Neural progenitor cell (in vitro differentiated cells): ENCODE data around the gene ANKMY1.

Source experiments
- EZH2 ChIP-seq: fragments of 200-600 bp; sonication (generic); IDR thresholded peaks from 2 replicates; pipeline ENCODE4 v1.6.1; 2017; ENCODE audit warnings: antibody characterized with exemption, mild to moderate bottlenecking, moderate library complexity
- EZH2phosphoT487 ChIP-seq: fragments of 200-600 bp; sonication (generic); IDR thresholded peaks from 2 replicates; pipeline ENCODE4 v1.6.1; 2017; ENCODE audit warnings: antibody characterized with exemption
- TF ChIP-seq, protein P1 (sequence below): fragments of 200-600 bp; sonication (generic); IDR thresholded peaks from 2 replicates; pipeline ENCODE4 v1.5.1; 2017; ENCODE audit warnings: antibody characterized with exemption, mild to moderate bottlenecking

DNA sequence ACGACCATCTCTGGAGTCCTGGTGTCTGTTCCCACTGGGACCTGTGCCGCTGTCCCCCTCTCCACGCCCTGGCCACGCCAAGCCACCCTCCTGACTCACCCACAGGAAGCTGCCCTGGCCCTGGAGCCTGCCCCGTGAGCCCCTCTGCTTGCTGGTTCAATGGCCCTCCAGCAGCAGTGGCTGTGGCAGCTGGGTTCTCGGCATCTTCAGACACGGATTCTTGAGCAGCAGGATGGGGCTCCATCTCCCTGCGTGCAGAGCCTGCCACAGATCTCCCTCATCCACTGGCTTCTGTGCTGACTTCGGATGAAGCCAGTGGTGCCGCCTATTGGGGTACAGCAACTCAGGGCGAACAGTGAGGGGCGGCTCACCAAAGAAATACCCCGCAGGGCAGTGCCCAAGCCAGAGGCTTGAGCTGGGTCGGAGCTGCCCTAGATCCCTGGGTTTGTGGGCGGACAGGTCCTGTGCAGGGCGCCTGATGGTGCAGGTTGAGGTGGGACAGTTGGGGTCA is 42.7 kb upstream of the ANKMY1 start:
- TF ChIP-seq, protein P1, sequence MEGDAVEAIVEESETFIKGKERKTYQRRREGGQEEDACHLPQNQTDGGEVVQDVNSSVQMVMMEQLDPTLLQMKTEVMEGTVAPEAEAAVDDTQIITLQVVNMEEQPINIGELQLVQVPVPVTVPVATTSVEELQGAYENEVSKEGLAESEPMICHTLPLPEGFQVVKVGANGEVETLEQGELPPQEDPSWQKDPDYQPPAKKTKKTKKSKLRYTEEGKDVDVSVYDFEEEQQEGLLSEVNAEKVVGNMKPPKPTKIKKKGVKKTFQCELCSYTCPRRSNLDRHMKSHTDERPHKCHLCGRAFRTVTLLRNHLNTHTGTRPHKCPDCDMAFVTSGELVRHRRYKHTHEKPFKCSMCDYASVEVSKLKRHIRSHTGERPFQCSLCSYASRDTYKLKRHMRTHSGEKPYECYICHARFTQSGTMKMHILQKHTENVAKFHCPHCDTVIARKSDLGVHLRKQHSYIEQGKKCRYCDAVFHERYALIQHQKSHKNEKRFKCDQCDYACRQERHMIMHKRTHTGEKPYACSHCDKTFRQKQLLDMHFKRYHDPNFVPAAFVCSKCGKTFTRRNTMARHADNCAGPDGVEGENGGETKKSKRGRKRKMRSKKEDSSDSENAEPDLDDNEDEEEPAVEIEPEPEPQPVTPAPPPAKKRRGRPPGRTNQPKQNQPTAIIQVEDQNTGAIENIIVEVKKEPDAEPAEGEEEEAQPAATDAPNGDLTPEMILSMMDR = no peak
- TF ChIP-seq EZH2 (no peak), EZH2phosphoT487 (no peak)
